Umbilical cord (tissue), 2 donors: ENCODE data around the gene SERPINF2. TPM values are rescaled to one million over a fixed set of nuclear protein-coding genes. Genes with fewer than 3 reads are reported as not detected.
"Not testable (repeated sequence)": the region's sequence is repeated elsewhere in the genome, so short reads cannot be mapped to it uniquely, and the experiment has no call there.

Experiments used
- DNase-seq: peaks from one replicate; pipeline ENCODE4 v3.0.0-alpha.2; 2015; ENCODE audit warnings: low spot score
- total RNA-seq: library from RNA; depleted of rRNA; stranded (reverse); fragments of >200 nt; gene quantifications from one replicate; pipeline ENCODE4 v1.2.3, GENCODE V29; 2014; ENCODE audit warnings: low replicate concordance; ENCODE audit not compliant: insufficient read depth

Gene SERPINF2
- total RNA-seq, 1 donor from 2014 or later = 0.72 TPM

GRCh38 chr17:1762901-1763898 is 20.5 kb downstream of the SERPINF2 start:
- peak; percentile 79 for DNase-seq

- peak; percentile 95 for DNase-seq
These were observed 21.6 kb downstream of the SERPINF2 start for GRCh38 chr17:1764284-1764683.

GRCh38 chr17:1764705-1765104 is 22.0 kb downstream of the SERPINF2 start:
- not testable (repeated sequence) for DNase-seq

GRCh38 chr17:1765576-1765975 is 22.9 kb downstream of the SERPINF2 start:
- DNase-seq = no peak

- DNase-seq = no peak
These were observed 23.9 kb downstream of the SERPINF2 start for GRCh38 chr17:1766382-1767135.

- no peak for DNase-seq
These were observed 24.7 kb downstream of the SERPINF2 start for GRCh38 chr17:1767358-1767757.

- DNase-seq = peak; percentile 77
These were observed 27.3 kb downstream of the SERPINF2 start for GRCh38 chr17:1769822-1770477.

- DNase-seq = not testable (repeated sequence)
These were observed 30.5 kb downstream of the SERPINF2 start for GRCh38 chr17:1773000-1773695.

- DNase-seq = peak; percentile 76
These were observed 31.1 kb downstream of the SERPINF2 start for GRCh38 chr17:1773696-1774181.

GRCh38 chr17:1774390-1775176 is 31.9 kb downstream of the SERPINF2 start:
- DNase-seq = no peak

GRCh38 chr17:1776328-1776727 is 33.7 kb downstream of the SERPINF2 start:
- no peak for DNase-seq

- DNase-seq = no peak
These were observed 34.2 kb downstream of the SERPINF2 start for GRCh38 chr17:1776857-1777256.

GRCh38 chr17:1779571-1780131 is 37.0 kb downstream of the SERPINF2 start:
- DNase-seq = peak; percentile 97

GRCh38 chr17:1782171-1782567 is 39.5 kb downstream of the SERPINF2 start:
- DNase-seq = no peak

- peak; percentile 51 for DNase-seq
These were observed 40.6 kb downstream of the SERPINF2 start for GRCh38 chr17:1783271-1783670.

GRCh38 chr17:1783834-1784611 is 41.4 kb downstream of the SERPINF2 start:
- DNase-seq = peak; percentile 93

- DNase-seq = peak; percentile 82
These were observed 43.3 kb downstream of the SERPINF2 start for GRCh38 chr17:1785930-1786329.

GRCh38 chr17:1786708-1787107 is 44.0 kb downstream of the SERPINF2 start:
- no peak for DNase-seq

- peak; percentile 95 for DNase-seq
These were observed 44.7 kb downstream of the SERPINF2 start for GRCh38 chr17:1787301-1787902.
